Prostate gland (tissue), 2 donors: ENCODE measurements around the gene FARP1.

Experiments
- POLR2A ChIP-seq: fragments of 450-650 bp; IDR thresholded peaks from one replicate; pipeline ENCODE4 v1.6.1; 2016; ENCODE audit warnings: antibody characterized with exemption, mild to moderate bottlenecking
- POLR2AphosphoS5 ChIP-seq: sonication (generic); formaldehyde crosslinking; IDR thresholded peaks from one replicate; pipeline ENCODE4 v1.6.1; 2017; ENCODE audit warnings: antibody characterized with exemption
- TF ChIP-seq, protein P1 (sequence below), 4 experiments: fragments of 200-600 bp in 2 of 4; fragments of 450-650 bp in 2 of 4; sonication (generic) in 2 of 4; IDR thresholded peaks; 1 replicate in 3 of 4; 2 replicates in 1 of 4; pipeline ENCODE4 v1.5.1; 2016 to 2019; ENCODE audit warnings: antibody characterized with exemption in 4 of 4, mild to moderate bottlenecking in 2 of 4, moderate library complexity in 2 of 4

DNA sequence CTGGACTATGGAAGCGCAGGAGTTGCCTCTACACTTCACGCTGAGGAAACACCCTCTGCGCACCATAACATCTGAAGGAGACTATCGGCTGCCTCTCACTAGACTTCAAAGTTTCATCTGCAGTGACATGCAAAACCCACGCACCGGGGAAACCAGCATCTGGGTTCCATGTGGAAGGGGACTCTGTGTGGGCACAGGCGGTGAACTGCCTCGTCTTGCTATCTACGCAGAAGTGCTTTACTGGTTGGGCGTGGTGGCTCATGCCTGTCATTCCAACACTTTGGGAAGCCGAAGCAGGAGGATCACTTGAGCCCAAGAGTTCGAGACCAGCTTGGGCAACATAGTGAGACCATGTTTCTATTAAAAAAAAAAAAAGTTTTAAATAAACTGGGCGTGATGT is 317.6 kb downstream of the FARP1 start:
- TF ChIP-seq, protein P1, sequence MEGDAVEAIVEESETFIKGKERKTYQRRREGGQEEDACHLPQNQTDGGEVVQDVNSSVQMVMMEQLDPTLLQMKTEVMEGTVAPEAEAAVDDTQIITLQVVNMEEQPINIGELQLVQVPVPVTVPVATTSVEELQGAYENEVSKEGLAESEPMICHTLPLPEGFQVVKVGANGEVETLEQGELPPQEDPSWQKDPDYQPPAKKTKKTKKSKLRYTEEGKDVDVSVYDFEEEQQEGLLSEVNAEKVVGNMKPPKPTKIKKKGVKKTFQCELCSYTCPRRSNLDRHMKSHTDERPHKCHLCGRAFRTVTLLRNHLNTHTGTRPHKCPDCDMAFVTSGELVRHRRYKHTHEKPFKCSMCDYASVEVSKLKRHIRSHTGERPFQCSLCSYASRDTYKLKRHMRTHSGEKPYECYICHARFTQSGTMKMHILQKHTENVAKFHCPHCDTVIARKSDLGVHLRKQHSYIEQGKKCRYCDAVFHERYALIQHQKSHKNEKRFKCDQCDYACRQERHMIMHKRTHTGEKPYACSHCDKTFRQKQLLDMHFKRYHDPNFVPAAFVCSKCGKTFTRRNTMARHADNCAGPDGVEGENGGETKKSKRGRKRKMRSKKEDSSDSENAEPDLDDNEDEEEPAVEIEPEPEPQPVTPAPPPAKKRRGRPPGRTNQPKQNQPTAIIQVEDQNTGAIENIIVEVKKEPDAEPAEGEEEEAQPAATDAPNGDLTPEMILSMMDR (IDR thresholded peaks at IDR 0.05) = no peak
- no peak for TF ChIP-seq POLR2A
- no peak for TF ChIP-seq POLR2AphosphoS5
